HL-60/S4 treated with phorbol 12-myristate 13-acetate at 8.2 ng/mL for 4 days and 3 days (cell line): Measurements from ENCODE around the gene MYB.

Experiments used
- in situ Hi-C: fragments of 300-500 bp; cut with MboI; formaldehyde crosslinking; loops from 2 replicates; pipeline ENCODE4 v1.15.0; 2022; ENCODE audit warnings: low sequenced_read_pairs

The MYB gene

DNA sequence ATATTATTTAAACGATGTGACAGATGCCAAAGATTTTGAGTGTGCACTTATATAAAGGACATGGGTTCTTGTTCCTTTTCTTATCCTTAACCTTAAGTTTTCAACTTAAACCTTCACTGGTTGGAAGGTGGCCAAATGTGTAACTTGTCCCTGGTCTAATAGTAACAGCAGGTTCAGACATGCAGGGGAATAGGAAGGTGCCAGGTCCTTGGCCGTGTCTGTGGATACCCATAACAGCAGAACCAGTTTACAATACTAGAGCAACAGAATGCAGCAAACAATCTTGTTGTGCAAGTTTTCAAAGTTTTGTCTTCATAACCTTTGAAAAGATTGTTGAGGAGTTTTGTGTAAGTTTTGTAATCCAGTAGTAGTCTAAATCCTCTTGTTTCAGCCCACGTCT lies 4.4 kb downstream of the MYB start:
- in situ Hi-C loops, result no loop called here

DNA sequence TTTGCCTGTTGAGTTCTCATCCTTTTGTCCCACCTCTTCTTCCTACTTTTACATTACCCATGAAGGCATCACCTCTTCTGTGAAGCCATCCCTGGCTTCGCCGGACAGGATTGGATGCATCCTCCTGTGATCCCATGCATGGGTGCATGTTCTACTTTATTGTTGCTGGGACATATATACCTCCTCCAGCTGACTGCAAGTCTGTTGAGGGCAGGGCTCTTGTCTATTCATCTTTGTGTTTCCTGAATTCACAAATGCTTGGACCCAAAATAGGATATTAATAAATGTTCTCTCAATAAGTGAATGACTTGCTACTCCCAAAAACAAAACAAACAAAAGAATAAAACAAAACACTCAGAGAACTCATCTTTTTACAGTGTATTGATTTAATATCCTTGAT lies 5.1 kb downstream of the MYB start:
- in situ Hi-C loops, result no loop called here

- in situ Hi-C loops, result no loop called here
Observed at GRCh38 chr6:135187372-135187771, 6.3 kb downstream of the MYB start.

DNA sequence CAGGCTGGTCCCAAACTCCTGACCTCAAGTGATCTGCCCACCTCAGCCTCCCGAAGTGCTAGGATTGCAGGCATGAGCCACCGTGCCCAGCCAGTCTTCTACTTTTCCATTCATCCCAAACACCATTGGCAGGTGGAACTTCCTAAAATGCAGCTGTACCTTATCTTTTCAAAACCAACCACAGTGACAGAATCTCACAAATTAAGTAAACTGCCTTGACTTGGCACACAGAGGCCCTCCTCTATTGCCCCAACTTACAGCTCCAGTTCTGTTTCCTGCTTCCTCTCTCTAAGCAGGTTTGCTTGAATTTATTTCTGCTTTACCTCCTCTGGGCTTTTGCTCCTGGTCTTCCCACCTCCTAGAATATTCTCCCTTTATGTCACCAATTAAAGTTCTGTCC lies 7.6 kb downstream of the MYB start:
- in situ Hi-C loops, result no loop called here

DNA sequence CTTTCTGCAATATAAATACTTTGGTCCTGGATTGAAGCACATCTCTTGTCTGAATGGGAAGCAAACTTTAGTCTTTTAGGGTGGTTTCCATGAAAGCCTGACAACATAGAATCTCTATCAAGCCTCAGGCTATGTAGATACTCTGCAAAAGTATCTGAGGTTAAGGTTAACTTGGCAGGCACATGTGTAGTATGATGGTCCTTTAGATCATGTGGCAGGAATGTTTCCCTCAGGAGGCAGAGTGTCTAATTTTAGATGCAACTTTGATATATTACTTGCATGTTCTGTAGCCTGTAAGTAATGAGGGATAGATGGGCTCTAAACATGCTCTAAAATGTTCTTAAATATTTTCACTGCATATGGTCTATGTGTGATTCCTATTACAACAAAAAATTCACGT lies 8.2 kb downstream of the MYB start:
- in situ Hi-C loops, result no loop called here

DNA sequence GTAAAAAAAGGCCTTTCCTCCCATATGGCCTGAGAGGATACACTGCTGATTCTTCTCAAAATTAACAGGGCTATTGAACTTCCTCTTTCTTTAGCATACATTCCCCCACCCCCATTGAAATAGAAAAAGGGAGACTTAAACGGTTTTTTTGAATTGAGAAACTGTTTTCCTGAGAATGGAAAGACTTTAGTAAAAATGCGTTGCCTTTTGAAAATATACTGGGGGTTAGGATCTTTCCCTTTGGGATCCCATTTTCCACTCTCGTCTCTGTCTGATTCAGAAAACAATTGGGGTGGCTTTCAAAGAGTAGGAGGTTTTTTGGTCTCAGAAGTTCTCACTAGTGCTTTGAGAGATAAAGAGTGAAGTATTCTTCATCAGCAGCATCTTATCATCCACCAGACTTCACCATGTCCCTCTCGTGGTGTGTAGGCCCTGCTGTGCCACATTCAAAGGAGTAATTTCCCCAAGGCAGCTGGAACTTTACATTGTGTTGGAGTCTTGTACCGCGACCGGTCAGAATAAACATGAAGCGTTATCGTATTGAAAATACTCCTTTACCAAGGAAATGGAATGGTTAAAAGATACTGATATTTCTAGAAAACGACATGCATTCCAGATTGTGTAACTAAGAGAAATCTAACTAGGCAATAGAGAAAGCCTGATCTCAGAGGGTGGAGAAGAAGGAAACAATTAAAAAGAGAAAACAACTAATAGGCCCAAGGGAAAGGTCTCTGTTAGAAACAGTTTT lies 10.6 kb downstream of the MYB start:
- in situ Hi-C loops, result no loop called here

GRCh38 chr6:135192256-135193174 lies 11.4 kb downstream of the MYB start:
- in situ Hi-C loops, result no loop called here

DNA sequence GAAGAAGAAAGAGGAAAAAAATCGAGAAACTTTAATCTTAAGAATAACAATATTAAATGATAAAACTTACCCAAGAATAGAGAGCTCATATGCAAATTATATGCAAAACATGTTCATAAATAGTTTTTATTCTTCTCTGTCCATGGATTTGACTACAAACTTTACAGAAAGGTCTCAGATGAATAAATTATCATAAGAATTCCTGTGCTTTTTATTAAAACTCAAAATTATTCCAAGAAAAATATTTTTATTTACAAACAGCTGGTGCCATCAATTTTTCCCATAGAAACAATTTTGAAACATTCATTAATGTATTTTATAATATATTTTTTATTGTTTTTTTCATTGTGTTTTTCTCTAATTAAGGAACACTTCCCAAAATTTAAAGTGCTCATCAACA lies 12.1 kb downstream of the MYB start:
- in situ Hi-C loops, result no loop called here

- in situ Hi-C loops, result no loop called here
Observed at GRCh38 chr6:135195041-135195440, 13.9 kb downstream of the MYB start.

DNA sequence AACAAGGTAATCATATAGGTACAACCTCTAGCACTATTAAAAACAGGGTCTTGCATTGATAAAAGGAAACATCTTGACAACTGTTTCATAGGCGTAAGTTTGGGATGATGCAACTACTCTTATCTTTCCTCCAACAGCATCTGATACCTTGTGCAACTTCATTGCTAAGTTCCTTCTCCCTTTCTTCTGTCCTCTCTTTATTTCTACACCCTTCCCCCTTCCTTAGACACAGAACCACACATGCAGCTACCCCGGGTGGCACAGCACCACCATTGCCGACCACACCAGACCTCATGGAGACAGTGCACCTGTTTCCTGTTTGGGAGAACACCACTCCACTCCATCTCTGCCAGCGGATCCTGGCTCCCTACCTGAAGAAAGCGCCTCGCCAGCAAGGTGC lies 14.4 kb downstream of the MYB start:
- in situ Hi-C loops, result no loop called here

DNA sequence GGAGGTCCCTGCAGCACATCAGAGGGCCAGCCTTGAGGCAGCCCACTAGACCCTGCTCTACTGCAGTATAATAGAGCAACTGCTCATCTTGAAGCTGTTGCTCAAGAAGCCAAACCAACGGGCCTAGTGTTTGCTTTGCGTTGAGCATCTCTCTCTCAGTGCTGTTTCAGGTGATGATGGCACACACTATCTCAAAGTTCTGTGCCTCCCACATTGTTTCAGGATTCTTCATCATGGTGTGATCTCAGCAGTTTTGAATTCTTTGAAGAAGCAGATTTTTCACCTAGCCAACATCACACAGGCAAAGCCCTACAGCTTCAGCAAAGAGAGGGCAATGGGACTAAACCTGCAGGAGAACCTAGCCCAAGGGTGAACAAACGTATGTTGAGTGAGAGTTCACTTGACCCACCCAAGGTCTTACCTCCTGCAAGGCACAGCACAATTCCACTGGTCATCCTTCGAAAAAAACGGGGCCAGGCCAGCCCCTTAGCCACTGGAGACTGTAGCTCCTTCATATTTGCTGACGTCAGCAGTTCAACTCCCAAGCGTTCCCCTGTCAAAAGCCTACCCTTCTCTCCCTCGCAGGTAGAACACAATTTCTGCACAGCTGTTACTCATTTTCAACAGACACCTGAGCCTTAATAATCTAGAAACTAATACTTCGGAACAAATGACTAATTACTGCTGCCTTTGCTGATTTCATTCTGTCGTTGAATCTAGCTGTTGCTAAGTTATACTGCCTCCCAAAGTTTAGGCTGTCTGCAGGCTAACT lies 15.8 kb downstream of the MYB start:
- in situ Hi-C loops, result no loop called here

GRCh38 chr6:135202836-135203235 lies 21.7 kb downstream of the MYB start:
- in situ Hi-C loops, result no loop called here

DNA sequence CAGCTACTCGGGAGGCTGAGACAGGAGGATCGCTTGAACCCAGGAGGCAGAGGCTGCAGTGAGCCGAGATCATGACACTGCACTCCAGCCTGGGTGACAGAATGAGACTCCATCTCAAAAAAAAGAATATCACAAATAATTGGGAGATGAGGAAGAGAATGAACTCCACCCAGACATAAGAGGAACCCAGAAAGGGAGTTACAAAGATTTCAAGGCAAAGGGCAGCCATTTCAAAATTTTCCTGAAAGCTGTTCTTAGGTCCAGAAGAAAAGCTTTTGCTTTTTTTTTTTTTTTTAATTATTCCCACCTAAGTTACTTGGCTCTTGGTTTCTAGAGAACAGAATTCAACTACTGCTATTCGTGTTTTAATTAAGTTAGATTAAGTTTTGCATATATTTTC lies 23.8 kb downstream of the MYB start:
- in situ Hi-C loops, result no loop called here

DNA sequence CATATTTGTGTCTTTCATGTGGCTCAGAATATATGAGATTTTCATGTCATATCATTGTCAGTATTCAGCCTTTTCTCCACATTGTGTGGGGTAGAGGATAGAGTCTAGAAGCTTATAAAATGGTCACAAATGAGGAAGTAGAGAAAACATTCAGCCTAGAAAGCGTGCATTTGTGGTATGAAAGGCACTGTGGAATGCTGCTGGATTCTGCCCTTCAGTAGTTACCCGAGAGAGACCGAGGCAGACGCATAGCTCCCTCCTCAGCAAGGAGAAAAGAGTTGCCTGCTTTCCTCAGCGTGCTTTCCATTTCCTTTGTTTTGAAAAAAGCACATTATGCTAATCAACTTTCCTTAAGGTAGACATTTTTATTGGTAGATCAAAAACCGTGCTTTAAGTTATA lies 28.7 kb downstream of the MYB start:
- in situ Hi-C loops, result no loop called here

DNA sequence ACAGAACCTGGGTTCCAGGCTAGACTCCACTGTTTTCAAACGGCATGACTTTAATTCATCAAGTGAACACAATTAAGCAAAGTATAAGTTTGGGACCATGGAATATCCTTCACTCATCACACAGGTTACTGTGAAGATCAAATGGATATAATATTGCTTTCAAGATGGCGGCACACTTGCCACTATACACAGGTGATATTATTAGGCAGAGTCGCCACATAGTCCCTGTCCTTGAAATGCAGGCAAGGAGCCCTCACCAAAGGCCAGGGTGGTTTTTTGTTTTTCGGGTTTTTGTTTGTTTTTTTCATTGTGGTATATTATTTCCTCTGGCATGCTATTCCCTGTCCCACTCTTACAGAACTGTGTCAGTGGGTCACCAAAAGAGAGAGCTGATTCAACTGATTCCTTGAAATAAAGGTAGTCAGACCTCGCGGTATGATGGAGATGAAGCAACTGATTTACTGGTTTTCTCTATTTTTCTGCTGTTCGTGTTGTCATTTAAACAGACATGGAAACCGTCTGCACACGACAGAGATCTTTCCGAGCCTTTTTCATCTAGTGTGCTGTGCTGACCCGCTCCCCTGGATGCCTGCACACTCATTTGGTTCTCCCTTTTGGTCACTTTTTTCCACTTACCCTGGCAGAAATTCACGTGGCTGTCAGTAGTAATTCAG lies 29.7 kb downstream of the MYB start:
- in situ Hi-C loops, result no loop called here

DNA sequence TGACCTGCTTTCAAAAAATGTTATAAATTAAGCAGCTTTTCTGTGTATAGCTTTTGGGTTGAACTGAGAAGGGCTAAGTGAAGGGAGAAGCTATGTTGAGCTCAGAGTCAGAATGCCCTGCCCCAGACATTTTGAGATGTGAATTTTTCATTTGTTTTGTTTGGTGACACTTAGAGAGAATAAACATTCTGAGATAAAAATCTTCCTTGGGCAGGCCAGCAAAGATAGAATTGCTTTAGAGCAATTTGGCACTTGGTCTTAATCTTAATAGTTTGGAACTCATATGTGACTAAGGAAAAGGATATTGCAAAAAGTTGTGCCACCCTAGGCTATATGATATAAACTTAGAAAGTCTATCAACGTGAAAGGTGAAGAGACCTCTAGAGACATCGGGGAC lies 30.2 kb downstream of the MYB start:
- in situ Hi-C loops, result no loop called here

DNA sequence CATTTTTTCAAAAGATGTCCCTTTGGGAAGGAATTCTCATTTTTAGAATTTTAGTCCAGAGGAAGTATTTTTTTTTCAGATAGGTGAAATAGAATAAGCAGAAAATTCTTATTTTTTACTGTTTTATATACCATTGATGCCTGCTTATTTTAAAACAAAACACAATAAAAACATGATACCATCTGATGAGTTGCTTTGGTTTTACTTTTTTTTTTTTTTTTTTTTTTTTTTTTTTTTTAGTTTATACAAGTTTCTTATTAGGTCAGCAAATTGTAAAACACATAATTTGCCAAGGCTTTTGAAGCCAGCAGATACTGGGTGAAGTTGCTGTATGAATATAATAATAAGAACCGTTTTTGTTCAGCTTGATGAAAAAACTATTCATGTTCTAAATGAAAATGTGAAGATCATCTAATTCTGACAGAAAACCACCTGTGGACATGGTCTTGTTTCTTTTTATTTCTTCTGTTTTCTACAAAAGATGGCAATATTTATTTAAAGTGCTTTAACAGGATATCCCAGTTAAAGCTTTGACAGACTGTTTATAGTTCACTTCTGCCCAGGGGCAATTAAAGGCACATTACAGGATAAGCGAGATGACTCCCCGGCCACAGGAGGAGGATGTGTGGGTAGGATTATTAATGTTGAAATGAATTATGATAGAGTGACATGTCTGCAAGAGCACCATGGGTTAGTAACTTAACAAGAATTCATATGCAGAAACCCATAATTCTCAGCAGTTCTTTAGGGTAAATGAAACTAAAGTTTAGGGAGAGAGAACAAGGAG lies 31.1 kb downstream of the MYB start:
- in situ Hi-C loops, result no loop called here

GRCh38 chr6:135212935-135213334 lies 31.8 kb downstream of the MYB start:
- in situ Hi-C loops, result no loop called here

DNA sequence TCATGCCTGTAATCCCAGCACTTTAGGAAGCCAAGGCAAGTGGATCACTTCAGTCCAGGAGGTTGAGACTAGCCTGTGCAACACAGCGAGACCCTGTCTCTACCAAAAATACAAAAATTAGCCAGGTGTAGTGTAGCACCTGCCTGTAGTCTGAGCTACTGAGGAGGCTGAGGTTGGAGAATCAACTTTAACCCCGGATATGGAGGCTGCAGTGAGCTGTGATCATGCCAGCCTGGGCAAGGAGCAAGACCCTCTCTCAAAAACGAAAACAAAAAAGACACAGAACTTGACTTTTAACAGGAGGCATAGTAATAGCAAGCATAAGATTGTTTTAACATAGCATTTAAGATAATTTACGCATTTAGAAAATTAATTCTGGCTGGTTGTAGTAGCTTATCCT lies 32.5 kb downstream of the MYB start:
- in situ Hi-C loops, result no loop called here

- in situ Hi-C loops, result no loop called here
Observed at GRCh38 chr6:135215160-135215559, 34.1 kb downstream of the MYB start.
